Spleen (tissue), 11 donors: ENCODE measurements around the gene RB1. TPM values are rescaled to one million over a fixed set of nuclear protein-coding genes. Genes with fewer than 3 reads are reported as not detected.

Source experiments
- DNase-seq: peaks from one replicate; pipeline ENCODE4 v3.0.0-alpha.2; 2020
- H3K27ac ChIP-seq, 8 donors: fragments of 200-600 bp; sonication (generic) in 7 of 8; 1 replicate in 4 of 8; 2 replicates in 4 of 8; pipeline versions ENCODE4 v1.5.0 to v1.8.0; 2016 to 2021; ENCODE audit warnings: inconsistent platforms in 4 of 8, mild to moderate bottlenecking in 4 of 8, moderate library complexity in 1 of 8
- H3K27me3 ChIP-seq, 7 donors: fragments of 200-600 bp; sonication (generic) in 6 of 7; replicated peaks in 1 of 7; 1 replicate in 4 of 7; 2 replicates in 3 of 7; pipeline versions ENCODE4 v1.5.0 to v1.8.0; 2016 to 2021; ENCODE audit warnings: inconsistent platforms in 3 of 7, mild to moderate bottlenecking in 1 of 7
- H3K36me3 ChIP-seq, 6 donors: fragments of 200-600 bp; sonication (generic) in 5 of 6; 1 replicate in 4 of 6; 2 replicates in 2 of 6; pipeline versions ENCODE4 v1.5.0 to v1.8.0; 2016 to 2021; ENCODE audit warnings: inconsistent platforms in 2 of 6
- H3K4me1 ChIP-seq, 6 donors: fragments of 200-600 bp; sonication (generic) in 5 of 6; 1 replicate in 3 of 6; 2 replicates in 3 of 6; pipeline versions ENCODE4 v1.5.0 to v1.8.0; 2016 to 2021; ENCODE audit warnings: inconsistent platforms in 3 of 6
- H3K4me3 ChIP-seq, 8 donors: fragments of 200-600 bp; sonication (generic) in 7 of 8; 1 replicate in 4 of 8; 2 replicates in 4 of 8; pipeline versions ENCODE4 v1.5.0 to v1.8.0; 2016 to 2021; ENCODE audit warnings: inconsistent platforms in 4 of 8, mild to moderate bottlenecking in 4 of 8, moderate library complexity in 2 of 8
- H3K9me3 ChIP-seq, 8 donors: fragments of 200-600 bp; sonication (generic) in 7 of 8; 1 replicate in 4 of 8; 2 replicates in 4 of 8; pipeline versions ENCODE4 v1.5.0 to v1.8.0; 2016 to 2021; ENCODE audit warnings: inconsistent platforms in 4 of 8
- POLR2A ChIP-seq, 3 donors: fragments of 450-650 bp; IDR thresholded peaks; one replicate each; pipeline ENCODE4 v1.5.1; 2017; ENCODE audit warnings: antibody characterized with exemption in 3 of 3, mild to moderate bottlenecking in 1 of 3
- POLR2AphosphoS5 ChIP-seq, 3 donors: sonication (generic); formaldehyde crosslinking; IDR thresholded peaks; one replicate each; pipeline ENCODE4 v1.5.1; 2017; ENCODE audit warnings: antibody characterized with exemption in 3 of 3
- WGBS, 5 donors: extraction: QIAGEN DNeasy Blood & Tissue Kit in 3 of 5; methylation state at CpG; one replicate each; pipeline versions ENCODE4 v1.1.5 to v1.1.7; 2013 to 2018; 5-methylcytosine and 5-hydroxymethylcytosine counted together
- intact Hi-C: fragments of 100-400 bp; cut with DNase I; formaldehyde crosslinking; loops from one replicate; pipeline ENCODE4 v1.15.0; 2023; ENCODE audit warnings: low total_unique reads
- polyA plus RNA-seq, 3 donors: library from polyadenylated mRNA; stranded (reverse); fragments of 200-250 nt; gene quantifications; one replicate each; pipeline ENCODE4 v1.2.1, GENCODE V29; 2013
- total RNA-seq, 7 donors: library from RNA; depleted of rRNA in 3 of 7; stranded (reverse); fragments of >200 nt in 3 of 7; fragmentation: NEBNext Ultra II Directional in 4 of 7; extraction: Animal tissue kit (Norgen Biotek cat#: 25700) in 4 of 7; gene quantifications; one replicate each; pipeline versions ENCODE4 v1.1.0 to v1.2.1, GENCODE V29; 2016 to 2021
- TF ChIP-seq, protein P1 (sequence below), 11 experiments: fragments of 200-600 bp in 7 of 11; fragments of 450-650 bp in 4 of 11; sonication (generic) in 4 of 11; IDR thresholded peaks in 8 of 11; conservative IDR thresholded peaks in 3 of 11; 1 replicate in 7 of 11; 2 replicates in 4 of 11; pipeline versions ENCODE4 v1.4.0 to v1.8.0; 2016 to 2021; ENCODE audit warnings: antibody characterized with exemption in 11 of 11, inconsistent platforms in 4 of 11, mild to moderate bottlenecking in 1 of 11
- donor health status: healthy with polysubstance abuse.
- donor health status: DM: no; HTN: no; CAD: no; lungs with moderate emphysema.
- donor health status: DM: no; HTN: no; CAD: no.
- donor health status: Bipolar disorder and iron deficiency.
- donor health status: healthy.
- donor health status: DM: no; HTN: no; CAD: no.
- donor health status: DM: yes; HTN: yes; CAD: no.

RB1 gene
- total and polyA plus RNA-seq, 10 donors: 21.3 to 88.0 (median 60.2) TPM

DNA sequence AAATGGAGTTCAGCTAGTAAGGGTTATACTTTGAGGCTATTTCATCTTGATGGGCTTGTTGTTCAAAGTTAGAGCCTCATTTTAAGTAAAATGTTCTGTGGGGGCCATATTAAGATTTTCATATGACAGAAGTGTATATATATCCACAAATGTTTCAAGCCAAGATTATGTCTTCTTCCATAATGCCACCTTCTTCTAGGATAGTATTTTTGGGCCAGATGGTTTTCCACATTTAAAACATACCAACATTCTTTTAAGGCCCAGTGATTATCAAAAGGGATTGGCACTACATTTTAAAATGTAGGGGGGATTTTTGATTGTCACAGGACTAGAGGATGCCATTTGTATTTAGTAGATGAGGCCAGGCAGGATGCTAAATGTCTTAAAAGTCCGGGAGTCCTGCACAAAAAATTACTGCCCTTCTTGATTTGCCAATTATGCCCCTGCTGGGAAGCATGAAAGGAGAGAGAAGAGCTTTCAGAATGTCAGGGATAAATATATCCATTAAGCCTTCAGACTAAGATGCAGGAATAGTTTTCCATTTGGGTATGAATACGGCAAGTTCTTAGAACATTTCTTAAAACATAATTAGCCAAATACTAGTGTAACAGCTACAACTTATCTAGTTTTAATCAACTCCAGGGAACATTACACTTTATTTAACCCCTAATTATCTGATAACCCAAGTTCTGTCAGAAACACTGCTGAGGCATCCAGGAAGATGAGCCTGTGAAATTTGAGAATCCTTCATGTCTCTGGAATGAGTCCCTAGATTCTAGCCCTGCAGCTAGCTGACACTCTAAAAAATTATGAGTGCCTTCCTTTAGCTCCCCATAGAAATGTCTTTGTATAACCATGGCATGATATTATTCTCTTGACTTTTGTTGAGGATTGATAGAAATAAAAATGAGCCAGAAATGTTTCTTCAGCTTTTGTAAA, 36.6 kb upstream of the RB1 start:
- no peaks in the 10 kb centered on the region for H3K27me3 ChIP-seq
- no peaks in the 10 kb centered on the region for H3K9me3 ChIP-seq
- H3K4me1 ChIP-seq: peaks cover 9 to 47% (median 32%) of the 10 kb centered on the region in 6 donors
- no peak overlapping the region for H3K4me3 ChIP-seq
- TF ChIP-seq POLR2A (IDR thresholded peaks at IDR 0.05): no peak
- TF ChIP-seq, protein P1, sequence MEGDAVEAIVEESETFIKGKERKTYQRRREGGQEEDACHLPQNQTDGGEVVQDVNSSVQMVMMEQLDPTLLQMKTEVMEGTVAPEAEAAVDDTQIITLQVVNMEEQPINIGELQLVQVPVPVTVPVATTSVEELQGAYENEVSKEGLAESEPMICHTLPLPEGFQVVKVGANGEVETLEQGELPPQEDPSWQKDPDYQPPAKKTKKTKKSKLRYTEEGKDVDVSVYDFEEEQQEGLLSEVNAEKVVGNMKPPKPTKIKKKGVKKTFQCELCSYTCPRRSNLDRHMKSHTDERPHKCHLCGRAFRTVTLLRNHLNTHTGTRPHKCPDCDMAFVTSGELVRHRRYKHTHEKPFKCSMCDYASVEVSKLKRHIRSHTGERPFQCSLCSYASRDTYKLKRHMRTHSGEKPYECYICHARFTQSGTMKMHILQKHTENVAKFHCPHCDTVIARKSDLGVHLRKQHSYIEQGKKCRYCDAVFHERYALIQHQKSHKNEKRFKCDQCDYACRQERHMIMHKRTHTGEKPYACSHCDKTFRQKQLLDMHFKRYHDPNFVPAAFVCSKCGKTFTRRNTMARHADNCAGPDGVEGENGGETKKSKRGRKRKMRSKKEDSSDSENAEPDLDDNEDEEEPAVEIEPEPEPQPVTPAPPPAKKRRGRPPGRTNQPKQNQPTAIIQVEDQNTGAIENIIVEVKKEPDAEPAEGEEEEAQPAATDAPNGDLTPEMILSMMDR (IDR thresholded peaks at IDR 0.05 in 8 of 11, conservative IDR thresholded peaks at IDR 0.05 in 3 of 11): no peak
- TF ChIP-seq POLR2AphosphoS5 (IDR thresholded peaks at IDR 0.05): no peak
- peak overlapping the region in 3 of 8 donors; percentile 24 to 66 (median 58) for H3K27ac ChIP-seq
- H3K36me3 ChIP-seq: peaks cover 0 to 80% (median 25%) of the 10 kb centered on the region in 6 donors
- intact Hi-C loops: no loop called here
- no peak for DNase-seq
- WGBS, 5 donors: 93 to 97% (median 96%) methylated on average over 2 of the region's 2 CpGs

DNA sequence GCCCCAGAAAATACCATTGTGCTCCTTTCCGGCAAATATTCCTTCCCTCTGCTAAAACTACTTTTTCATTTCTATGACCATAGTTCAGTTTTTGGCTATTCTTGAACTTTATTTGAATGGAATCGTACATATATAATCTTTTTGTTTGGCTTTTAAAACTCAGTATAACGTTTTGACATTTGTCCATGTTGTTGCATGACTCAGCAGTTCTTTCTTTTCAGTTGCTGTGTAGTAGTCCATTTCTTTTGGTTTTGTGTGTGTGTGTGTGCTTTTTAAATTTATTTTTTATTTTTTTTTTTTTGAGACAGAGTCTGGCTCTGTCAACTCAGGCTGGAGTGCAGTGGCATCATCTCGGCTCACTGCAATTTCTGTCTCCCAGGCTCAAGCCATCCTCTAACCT, 35.5 kb upstream of the RB1 start:
- no peak overlapping the region for H3K4me3 ChIP-seq
- TF ChIP-seq, protein P1 (IDR thresholded peaks at IDR 0.05 in 8 of 11, conservative IDR thresholded peaks at IDR 0.05 in 3 of 11): no peak
- no peak for TF ChIP-seq POLR2A (IDR thresholded peaks at IDR 0.05)
- no peak for TF ChIP-seq POLR2AphosphoS5 (IDR thresholded peaks at IDR 0.05)
- intact Hi-C loops: no loop called here
- no peaks in the 10 kb centered on the region for H3K9me3 ChIP-seq
- no peak for DNase-seq
- H3K27ac ChIP-seq: peak overlapping the region in 1 of 8 donors; percentile 1
- H3K36me3 ChIP-seq: peaks cover 0 to 70% (median 16%) of the 10 kb centered on the region in 6 donors
- no peaks in the 10 kb centered on the region for H3K27me3 ChIP-seq
- 92 to 98% (median 93%) methylated on average over 4 of the region's 4 CpGs for WGBS, 5 donors
- H3K4me1 ChIP-seq: peaks cover 9 to 37% (median 31%) of the 10 kb centered on the region in 6 donors

DNA sequence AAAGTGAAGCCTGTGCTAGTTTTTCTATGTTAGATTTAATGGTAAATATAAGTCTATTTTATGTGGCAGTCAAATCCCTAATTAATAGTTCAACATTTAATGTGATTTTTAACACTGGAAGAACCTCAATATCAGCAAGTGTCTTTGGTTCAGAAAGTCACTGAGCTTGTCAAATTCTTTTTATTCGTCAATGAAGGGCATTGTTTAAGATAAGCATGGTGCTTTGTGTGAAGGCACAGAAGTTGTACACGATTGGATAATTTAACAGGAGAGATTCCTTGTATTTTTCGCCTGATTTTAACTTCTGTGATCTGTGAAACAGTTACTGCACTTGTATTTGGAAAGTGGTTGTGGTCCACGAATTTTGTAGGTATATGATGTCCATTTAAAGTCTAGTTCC, 30.2 kb upstream of the RB1 start:
- intact Hi-C loops: no loop called here
- 88 to 94% (median 92%) methylated on average over 4 of the region's 4 CpGs for WGBS, 5 donors
- TF ChIP-seq POLR2A (IDR thresholded peaks at IDR 0.05) (no peak), POLR2AphosphoS5 (IDR thresholded peaks at IDR 0.05) (no peak)
- TF ChIP-seq, protein P1 (IDR thresholded peaks at IDR 0.05 in 8 of 11, conservative IDR thresholded peaks at IDR 0.05 in 3 of 11): no peak
- Histone ChIP-seq H3K9me3 (no peaks in the 10 kb centered on the region), H3K27ac (no peak overlapping the region), H3K27me3 (no peaks in the 10 kb centered on the region), H3K36me3 (peaks cover 0 to 25% (median 6%) of the 10 kb centered on the region in 6 donors), H3K4me1 (no peaks in the 10 kb centered on the region), H3K4me3 (no peak overlapping the region)
- DNase-seq: no peak

DNA sequence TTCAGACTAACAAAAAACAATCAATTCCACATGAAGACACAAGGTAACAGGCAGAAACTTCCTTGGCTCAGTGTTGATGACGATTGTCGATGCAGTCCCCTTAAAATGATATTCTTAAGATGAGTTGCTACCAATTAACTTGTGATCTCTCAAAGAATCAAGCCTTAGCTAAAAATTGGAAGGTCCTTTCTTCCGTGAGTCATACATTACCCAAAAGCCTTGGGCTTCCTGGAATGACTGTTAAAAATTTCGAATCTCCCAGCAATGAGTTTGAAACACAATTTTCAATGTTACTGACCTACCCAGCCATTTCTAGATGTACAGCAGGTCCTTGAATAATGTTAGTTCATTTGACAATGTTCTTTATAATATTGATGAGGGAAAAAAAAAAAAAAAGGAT, 28.0 kb upstream of the RB1 start:
- no peaks in the 10 kb centered on the region for H3K27me3 ChIP-seq
- 74 to 87% (median 79%) methylated on average over 4 of the region's 4 CpGs for WGBS, 5 donors
- H3K4me3 ChIP-seq: no peak overlapping the region
- DNase-seq: no peak
- no peak overlapping the region for H3K27ac ChIP-seq
- intact Hi-C loops: no loop called here
- no peaks in the 10 kb centered on the region for H3K9me3 ChIP-seq
- H3K4me1 ChIP-seq: no peaks in the 10 kb centered on the region
- peaks cover 0 to 7% (median 0%) of the 10 kb centered on the region in 6 donors for H3K36me3 ChIP-seq
- TF ChIP-seq, protein P1 (IDR thresholded peaks at IDR 0.05 in 8 of 11, conservative IDR thresholded peaks at IDR 0.05 in 3 of 11): no peak
- TF ChIP-seq POLR2A (IDR thresholded peaks at IDR 0.05) (no peak), POLR2AphosphoS5 (IDR thresholded peaks at IDR 0.05) (no peak)
